PC-9 (cell line): ENCODE measurements around the gene COL1A2.

Experiments
- CTCF ChIP-seq: fragments of 200-600 bp; sonication (generic); conservative IDR thresholded peaks from 2 replicates; pipeline ENCODE4 v1.6.1; 2017; ENCODE audit warnings: mixed run types, antibody characterized with exemption, mild to moderate bottlenecking, moderate library complexity
- EZH2 ChIP-seq: fragments of 200-600 bp; sonication (generic); IDR thresholded peaks from 2 replicates; pipeline ENCODE4 v1.8.0; 2017; ENCODE audit warnings: antibody characterized with exemption, low read depth

GRCh38 chr7:94398841-94399240 is 4.1 kb downstream of the COL1A2 start:
- no peak for TF ChIP-seq CTCF
- TF ChIP-seq EZH2 = no peak
